ENCODE measurements around the gene GFOD1.
"Not testable (repeated sequence)": the region's sequence is repeated elsewhere in the genome, so short reads cannot be mapped to it uniquely, and the experiment has no call there.

GFOD1 gene

DNA sequence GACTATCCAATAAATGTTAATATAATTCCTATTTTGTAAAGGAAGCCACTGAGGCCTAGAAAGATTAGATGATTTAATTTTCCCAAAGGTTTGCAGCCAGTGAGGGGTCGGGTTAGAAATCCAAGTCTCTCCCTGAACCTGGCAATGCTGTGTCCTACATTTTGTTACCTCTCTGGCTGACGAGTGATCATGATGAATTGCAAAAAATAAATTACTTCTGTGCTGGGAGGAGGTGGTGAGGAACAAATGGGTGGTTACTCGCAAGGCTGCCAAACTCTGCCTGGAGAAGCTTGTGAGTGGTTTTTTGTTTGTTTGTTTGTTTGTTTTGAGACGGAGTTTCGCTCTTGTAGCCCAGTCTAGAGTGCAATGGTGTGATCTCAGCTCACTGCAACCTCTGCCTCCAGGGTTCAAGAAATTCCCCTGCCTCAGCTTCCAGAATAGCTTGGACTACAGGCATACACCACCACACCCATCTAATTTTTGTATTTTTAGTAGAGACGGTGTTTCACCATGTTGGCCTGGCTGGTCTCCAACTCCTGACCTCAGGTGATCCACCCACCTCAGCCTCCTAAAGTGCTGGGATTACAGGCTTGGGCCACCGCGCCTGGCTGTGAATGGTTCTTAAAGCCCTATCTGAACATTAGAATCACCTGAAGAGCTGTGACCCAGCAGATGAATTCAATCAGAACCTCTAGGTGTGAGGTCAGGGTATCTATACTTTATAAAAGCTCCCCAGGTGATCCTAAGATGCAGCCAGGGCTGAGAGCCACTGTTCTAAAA lies 138.9 kb downstream of the GFOD1 start:
- no peak for DNase-seq

- DNase-seq, result no peak
Observed at GRCh38 chr6:13346245-13346644, 141.2 kb downstream of the GFOD1 start.

GRCh38 chr6:13342414-13343019 lies 144.9 kb downstream of the GFOD1 start:
- DNase-seq, result no peak

DNA sequence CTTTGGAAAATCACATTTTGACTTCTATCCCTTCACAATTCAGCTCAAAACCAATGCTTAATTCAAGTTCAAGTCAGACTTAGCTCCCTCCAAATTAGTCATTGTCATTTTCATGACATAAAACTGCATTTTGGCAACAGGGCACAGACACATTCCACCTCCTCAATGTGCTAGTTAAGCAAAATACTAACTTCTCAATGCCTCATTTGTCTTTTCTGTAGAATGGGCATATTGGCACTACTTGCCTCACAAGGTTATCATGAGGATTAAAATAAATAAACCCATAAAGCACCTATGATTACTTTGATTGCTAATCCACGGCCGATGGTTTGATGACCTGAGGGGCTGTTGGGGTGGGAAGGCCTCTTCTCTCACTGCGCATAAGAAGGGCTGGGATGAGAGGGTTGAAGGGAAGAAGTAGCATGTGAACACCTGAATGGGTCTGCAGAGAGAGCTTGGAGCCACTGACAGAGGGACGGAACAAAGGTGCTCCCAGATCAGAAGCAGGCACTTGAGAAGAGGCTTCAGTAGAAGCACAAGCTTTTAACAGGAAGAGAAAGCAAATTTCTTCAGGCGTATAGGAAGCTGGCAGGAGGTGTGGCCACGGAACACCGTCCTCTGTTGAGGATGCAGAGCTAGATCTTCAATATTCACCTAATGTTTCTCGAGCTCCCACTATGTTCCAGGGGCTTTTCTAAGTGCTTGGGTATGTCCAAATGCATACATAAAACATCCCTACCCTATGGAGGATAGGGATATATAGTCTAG lies 147.4 kb downstream of the GFOD1 start:
- no peak for DNase-seq

- no peak for DNase-seq
Observed at GRCh38 chr6:13338038-13338437, 149.4 kb downstream of the GFOD1 start.

DNA sequence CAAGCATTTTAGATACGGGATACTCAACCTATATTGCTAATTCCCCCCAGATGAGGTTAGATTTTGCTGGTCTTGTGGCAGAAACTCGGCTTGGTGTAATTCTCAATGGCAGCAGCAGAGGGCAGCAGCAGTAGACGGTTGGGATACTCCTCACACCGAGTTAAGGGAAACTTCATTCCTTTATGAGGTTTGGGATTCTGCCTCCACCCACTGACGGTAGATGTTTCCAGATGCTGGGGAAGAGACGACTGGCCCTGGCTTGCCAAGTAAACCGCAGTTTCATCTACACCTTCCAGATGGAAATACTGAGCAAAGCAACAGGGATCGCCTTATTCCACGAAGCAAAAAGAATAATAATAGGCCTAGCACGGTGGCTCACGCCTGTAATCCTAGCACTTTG lies 150.8 kb downstream of the GFOD1 start:
- DNase-seq, result peak; percentile 81

DNA sequence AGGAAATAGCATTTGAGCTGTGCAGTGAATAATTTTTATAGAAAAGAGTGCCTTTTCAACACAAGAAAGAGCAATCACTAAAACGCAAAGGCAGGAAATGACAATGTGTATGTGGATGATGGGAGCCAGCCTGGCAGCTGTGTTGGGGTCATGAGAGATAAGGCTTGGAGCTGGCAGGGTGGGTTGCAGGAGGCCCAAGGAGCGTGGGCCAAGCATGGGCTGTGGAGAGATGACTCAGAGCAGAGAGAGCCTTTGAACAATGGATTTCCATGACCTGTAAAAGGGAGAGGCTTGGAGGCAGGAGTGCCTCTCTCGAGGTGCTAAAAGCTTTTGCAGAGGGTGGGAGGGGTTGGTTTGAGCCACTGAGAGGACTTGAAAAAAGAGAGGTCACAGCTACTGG lies 152.4 kb downstream of the GFOD1 start:
- DNase-seq, result no peak

- no peak for DNase-seq
Observed at GRCh38 chr6:13332349-13332706, 155.1 kb downstream of the GFOD1 start.

GRCh38 chr6:13331516-13332348 lies 155.7 kb downstream of the GFOD1 start:
- peak; percentile 56 for DNase-seq

DNA sequence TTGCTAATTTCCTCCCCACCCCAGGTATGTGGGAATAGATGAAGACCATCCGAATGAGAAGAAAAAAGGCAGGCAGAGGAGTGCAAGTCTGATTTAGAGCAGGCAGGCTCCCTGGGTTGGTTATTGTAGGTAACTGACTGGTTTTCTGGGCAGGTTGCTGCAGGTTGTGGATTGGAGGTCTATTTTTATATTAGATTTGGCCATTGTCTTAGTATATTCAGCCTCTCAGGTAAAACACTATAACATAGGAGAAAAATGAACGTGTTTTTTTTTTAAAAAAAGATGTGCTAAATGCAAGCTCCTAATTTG lies 158.6 kb downstream of the GFOD1 start:
- no peak for DNase-seq

- DNase-seq, result peak; percentile 94
Observed at GRCh38 chr6:13328076-13328874, 159.1 kb downstream of the GFOD1 start, which contains the start of gene TBC1D7. TBC1D7 (minus strand) TSS chr6:13328537; CDS start chr6:13326898, 1,639 bp downstream.

GRCh38 chr6:13327691-13328075 lies 159.7 kb downstream of the GFOD1 start:
- DNase-seq, result no peak

DNA sequence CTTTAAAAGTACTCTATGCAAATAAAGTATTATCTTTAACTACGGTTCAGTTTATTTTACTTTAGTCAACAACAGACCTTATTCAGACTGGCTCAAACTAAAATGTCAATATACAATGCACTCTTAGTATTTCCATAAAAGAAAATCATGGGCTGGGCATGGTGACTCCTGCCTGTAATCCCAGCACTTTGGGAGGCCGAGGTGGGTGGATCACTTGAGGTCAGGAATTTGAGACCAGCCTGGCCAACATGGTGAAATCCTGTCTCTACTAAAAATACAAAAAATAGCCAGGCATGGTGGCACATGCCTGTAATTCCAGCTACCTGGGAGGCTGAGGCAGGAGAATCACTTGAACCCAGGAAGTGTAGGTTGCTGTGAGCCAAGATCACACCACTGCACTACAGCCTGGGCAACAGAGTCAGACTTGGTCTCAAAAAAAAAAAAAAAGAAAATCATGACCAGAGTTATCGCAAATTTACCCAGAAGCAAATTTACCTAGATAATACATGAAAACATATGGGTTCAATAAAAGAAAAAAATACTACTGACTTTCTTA lies 161.3 kb downstream of the GFOD1 start:
- DNase-seq, result not testable (repeated sequence)

- DNase-seq, result no peak
Observed at GRCh38 chr6:13319891-13320564, 167.4 kb downstream of the GFOD1 start.

GRCh38 chr6:13318821-13319220 lies 168.6 kb downstream of the GFOD1 start:
- DNase-seq, result no peak

DNA sequence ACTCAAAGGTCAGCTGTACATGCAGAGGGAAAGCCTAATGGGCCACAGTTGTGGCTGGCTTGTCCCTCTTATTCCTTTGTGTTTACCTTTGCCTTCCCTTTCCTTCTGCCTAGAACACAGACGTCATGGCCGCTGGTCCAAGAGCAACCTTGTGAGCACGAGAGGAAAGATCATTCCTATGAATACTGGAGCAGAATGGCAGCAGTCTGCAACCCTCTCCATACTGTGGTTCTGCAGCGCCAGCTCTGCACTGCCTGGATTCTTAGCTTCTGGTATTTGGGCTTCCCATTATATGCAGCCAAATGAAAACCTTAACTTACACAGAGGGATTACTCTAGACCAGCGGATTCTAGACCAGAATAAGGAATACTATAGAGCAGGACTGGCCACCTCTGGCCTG lies 171.5 kb downstream of the GFOD1 start:
- no peak for DNase-seq

GRCh38 chr6:13314806-13315205 lies 172.6 kb downstream of the GFOD1 start:
- no peak for DNase-seq

- DNase-seq, result no peak
Observed at GRCh38 chr6:13311155-13311554, 176.2 kb downstream of the GFOD1 start.

- DNase-seq, result no peak
Observed at GRCh38 chr6:13308332-13308731, 179.1 kb downstream of the GFOD1 start.
